Astrocyte of the cerebellum (primary cell): Measurements from ENCODE around the gene NEUROG1.

ENCODE experiments used
- DNase-seq: peaks from one replicate; pipeline ENCODE4 v3.0.0-alpha.2; 2011; ENCODE audit warnings: low read depth
- H3K4me3 ChIP-seq: 2 replicates; pipeline ENCODE4 v1.5.1; 2011; ENCODE audit warnings: mild to moderate bottlenecking, low read depth, low read length, moderate library complexity
- in situ Hi-C: cut with HindIII; loops from 2 replicates; pipeline ENCODE4 v1.10.0; 2017; ENCODE audit warnings: low sequenced_read_pairs
- TF ChIP-seq, protein P1 (sequence below): IDR thresholded peaks from 2 replicates; pipeline ENCODE4 v1.5.1; 2012; ENCODE audit warnings: low read length, low read depth, moderate library complexity, mild to moderate bottlenecking; ENCODE audit errors: missing control alignments

Gene NEUROG1

DNA sequence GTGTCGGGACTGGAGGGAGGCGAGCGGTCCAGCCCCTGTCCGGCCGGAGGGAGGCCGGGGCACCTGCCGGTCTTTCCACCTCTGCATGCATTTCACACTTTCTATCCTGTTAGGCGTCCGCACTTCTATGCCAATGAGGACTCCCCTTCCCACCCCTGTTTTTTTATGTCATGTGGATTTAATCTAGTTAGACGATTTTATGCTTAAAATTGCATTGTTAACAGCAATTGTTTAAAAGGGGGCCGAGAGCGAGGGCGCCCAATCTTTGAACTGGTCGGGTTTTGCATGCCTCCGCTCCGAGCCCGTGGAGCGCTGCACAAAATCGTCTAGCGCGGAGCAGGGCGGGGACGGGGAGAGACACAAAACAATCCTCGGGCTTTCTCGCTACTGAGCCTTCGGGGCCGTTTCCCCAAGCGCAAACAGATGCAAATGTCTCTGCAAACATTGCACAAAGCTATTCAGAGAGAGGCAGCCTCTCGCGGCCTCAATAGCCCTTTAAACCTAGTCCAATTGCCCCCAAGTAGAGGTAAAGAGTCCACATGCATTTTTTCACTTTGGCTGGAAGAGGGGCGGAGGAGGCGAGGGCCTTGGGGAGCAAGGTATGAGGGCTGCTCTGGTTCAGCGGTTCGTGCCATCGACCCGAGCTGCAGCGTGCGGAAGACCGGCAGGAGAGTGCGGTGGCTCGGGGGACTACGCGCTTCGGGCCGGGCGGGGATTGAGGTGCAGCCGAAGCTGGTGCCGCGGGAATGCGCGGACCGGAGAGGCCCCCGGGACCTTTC, 46.1 kb downstream of the NEUROG1 start:
- DNase-seq, result no peak
- in situ Hi-C loops, result no loop called here
- peak overlapping the region; percentile 39 for H3K4me3 ChIP-seq
- TF ChIP-seq, protein P1, sequence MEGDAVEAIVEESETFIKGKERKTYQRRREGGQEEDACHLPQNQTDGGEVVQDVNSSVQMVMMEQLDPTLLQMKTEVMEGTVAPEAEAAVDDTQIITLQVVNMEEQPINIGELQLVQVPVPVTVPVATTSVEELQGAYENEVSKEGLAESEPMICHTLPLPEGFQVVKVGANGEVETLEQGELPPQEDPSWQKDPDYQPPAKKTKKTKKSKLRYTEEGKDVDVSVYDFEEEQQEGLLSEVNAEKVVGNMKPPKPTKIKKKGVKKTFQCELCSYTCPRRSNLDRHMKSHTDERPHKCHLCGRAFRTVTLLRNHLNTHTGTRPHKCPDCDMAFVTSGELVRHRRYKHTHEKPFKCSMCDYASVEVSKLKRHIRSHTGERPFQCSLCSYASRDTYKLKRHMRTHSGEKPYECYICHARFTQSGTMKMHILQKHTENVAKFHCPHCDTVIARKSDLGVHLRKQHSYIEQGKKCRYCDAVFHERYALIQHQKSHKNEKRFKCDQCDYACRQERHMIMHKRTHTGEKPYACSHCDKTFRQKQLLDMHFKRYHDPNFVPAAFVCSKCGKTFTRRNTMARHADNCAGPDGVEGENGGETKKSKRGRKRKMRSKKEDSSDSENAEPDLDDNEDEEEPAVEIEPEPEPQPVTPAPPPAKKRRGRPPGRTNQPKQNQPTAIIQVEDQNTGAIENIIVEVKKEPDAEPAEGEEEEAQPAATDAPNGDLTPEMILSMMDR, result no peak

DNA sequence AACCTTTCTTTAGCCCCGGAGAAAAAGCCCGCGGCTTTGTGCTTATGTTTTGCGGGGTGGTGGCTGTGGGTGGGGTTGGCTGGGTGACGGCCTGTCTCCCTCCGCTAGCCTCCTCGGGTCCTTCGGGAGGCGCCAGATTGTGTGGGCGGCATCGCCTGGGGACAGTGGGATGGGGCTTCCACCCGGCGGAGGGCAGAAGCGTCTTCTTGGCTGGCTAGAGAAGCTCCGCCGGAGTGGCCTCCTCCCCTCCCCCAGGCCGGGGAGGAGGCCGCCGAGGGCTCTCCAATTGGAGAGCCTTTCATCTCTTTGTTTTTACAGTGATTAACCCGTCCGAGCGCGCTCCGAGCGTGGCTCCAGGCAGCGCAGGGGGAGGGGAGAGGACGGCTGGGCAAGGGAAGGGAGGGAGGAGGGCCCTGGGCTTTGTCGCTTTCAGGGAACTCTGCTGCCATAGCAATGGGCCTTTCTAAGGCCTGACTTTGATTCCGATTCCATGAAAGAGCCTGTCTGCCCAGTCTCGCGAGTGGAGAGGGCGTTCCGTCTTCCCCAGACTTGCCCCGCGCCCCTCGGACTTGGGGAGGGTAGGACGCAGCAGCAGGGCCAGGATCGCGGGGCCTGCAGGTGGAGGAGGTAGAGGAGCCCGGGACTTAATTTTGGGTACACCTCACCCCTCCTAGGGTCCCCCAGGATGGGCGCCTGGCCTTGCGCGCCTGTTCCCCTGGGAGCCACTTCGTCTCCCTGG, 46.9 kb downstream of the NEUROG1 start:
- peak; percentile 12 for DNase-seq
- TF ChIP-seq, protein P1, result no peak
- in situ Hi-C loops, result no loop called here
- peak overlapping the region; percentile 39 for H3K4me3 ChIP-seq

DNA sequence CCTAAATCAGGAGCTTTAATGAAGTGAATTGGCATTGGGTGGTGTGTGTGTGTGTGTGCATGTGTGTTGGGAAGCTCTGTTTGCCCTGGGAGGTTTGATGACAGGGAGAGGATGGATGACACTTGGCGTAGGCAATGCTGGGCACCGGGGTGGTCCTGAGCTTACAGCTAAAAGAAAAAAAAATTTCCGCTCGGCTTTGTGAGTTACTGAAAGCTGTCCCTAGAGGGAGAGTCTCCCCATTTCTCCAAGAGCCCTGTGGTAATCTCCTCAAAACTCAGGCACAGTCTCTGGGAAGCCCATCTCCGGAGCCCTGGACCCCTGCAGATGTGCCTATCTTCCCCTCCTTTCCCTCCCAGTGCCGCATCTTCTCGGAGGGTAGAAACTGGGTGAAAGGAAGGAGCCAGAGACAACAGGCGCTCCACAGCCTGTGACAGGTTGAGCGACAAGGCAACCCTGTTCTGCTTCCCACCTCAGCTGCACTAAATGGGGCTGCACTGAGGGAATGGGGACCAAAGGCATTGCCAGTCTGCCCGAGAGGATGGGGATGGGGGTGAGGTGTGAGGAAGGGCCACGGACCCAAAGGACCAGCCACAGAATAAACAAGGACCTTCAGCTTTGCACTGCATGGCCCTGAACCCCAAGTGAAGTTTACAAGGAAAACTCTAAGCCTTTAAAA, 47.8 kb downstream of the NEUROG1 start:
- no peak for DNase-seq
- in situ Hi-C loops, result no loop called here
- H3K4me3 ChIP-seq, result no peak overlapping the region
- TF ChIP-seq, protein P1, result peak; percentile 12

DNA sequence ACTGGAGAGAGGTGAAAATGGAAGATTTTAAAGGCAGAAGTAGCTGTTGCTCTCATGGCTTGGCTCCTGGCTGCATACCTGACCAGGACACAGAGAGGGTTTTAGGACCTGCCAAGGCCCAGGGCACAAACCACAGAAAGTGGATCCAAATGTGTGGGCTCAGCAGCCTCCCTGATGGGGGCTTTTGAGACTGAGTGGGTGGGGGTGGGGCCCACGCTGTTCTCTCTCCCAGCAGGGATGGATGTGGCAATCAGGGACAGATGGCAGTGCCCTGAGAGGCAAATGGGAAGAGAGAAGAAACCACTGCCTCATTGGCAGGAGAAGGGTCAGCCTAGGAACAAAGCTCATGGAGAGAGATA, 48.7 kb downstream of the NEUROG1 start:
- in situ Hi-C loops, result no loop called here
- DNase-seq, result no peak
- no peak overlapping the region for H3K4me3 ChIP-seq
- TF ChIP-seq, protein P1, result no peak

DNA sequence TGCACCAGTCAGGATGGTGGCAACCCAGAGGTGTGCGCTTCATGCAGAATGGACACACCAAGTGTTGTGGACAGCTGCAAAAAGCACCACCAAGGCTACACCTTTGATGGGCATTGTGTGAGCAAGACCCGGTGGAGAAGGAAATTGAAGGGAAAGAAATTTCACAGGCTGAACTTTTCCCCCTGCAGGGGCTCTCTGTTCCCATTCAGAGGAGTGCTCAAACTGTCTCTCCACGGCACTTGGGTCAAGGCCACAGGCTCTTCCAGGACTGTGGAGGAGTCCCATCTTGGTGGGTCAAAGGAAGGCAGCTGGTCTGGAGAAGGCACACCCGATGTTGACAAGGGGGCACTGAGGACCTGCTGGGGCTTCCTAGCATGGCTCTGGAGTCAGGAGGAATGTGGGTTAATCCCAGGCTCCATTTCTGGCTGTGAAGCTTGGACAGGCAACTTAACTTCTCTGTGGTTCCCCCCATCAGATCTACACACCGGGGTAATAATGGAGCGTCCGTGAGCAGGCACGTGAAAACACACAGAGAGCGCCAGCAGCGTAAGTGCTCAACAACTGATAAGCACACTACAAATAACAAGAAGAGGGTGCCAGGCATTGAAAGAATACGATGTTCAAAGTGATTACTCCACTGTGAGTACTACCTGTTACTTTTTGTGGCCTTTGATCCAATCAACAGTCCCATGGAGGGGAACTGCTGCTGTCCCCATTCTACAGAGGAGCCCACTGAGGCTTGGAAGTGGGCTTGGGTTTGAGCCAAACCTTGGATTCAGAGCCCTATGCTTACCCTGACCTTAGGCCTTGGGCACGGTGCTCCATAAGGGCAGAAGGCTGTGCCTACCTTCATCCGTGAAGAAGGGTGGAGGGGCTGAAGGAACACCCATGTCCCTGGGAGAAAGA, 49.4 kb downstream of the NEUROG1 start:
- DNase-seq, result no peak
- in situ Hi-C loops, result no loop called here
- TF ChIP-seq, protein P1, result no peak
- no peak overlapping the region for H3K4me3 ChIP-seq

DNA sequence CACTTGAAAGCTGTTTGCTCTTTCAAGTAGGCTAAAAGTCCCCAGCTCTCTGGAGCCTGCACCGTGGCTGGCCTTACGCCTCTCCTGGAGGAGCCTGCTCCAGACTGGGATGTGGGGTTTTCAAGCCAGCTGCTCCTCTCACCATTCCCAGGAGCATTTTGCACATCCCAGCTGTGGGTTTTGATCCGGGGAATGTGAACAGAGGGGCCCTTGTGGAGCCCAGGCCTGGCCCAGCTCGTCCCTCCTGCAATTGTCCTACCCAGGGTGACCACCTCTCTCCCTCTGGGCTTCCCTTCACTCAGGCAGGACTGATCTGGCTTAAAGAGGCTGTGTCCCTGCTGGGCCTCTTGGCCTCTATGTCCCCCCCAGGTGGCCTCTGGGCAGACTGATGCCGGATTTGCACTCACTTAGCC, 51.1 kb downstream of the NEUROG1 start:
- in situ Hi-C loops, result no loop called here
- TF ChIP-seq, protein P1, result no peak

More for the DNA sequence above, 51.1 kb downstream of the NEUROG1 start:
- no peak overlapping the region for H3K4me3 ChIP-seq
- no peak for DNase-seq
